HEK293 (cell line): ENCODE measurements around the gene GALNT9.

Experiments
- CTCF ChIA-PET: fragments of 350-600 bp; formaldehyde crosslinking; extraction: SDS; loops from one replicate; lab custom pipeline; 2021; ENCODE audit warnings: antibody characterized with exemption; lab: Yijun Ruan, JAX
- POLR2A ChIA-PET: fragments of 300-600 bp; formaldehyde crosslinking; extraction: SDS; loops from one replicate; lab custom pipeline; 2020; ENCODE audit warnings: antibody characterized with exemption, inconsistent platforms; lab: Yijun Ruan, JAX
- H3K27ac ChIP-seq: fragments of 200-500 bp; sonication (Bioruptor generic); 2 replicates; pipeline ENCODE4 v1.5.1; 2014; ENCODE audit warnings: low read depth, low read length, control low read depth, inconsistent platforms; ENCODE audit errors: extremely low read depth
- H3K36me3 ChIP-seq, 2 experiments: fragments of 200-500 bp in 1 of 2; sonication (Bioruptor generic) in 1 of 2; 1 replicate in 1 of 2; 2 replicates in 1 of 2; pipeline ENCODE4 v1.5.1; 2014 to 2017; ENCODE audit warnings: inconsistent platforms in 2 of 2, low read length in 2 of 2; ENCODE audit not compliant: control insufficient read depth in 2 of 2, insufficient read depth in 1 of 2
- H3K4me1 ChIP-seq: fragments of 200-500 bp; sonication (Bioruptor generic); 2 replicates; pipeline ENCODE4 v1.5.1; 2014; ENCODE audit warnings: mild to moderate bottlenecking, low read length, inconsistent platforms; ENCODE audit not compliant: control insufficient read depth, insufficient read depth
- H3K4me3 ChIP-seq: 2 replicates; pipeline ENCODE4 v1.5.1; 2011; ENCODE audit warnings: low read depth, mild to moderate bottlenecking, control low read depth, low read length, moderate library complexity
- H3K9me3 ChIP-seq: fragments of 200-500 bp; sonication (Bioruptor generic); 2 replicates; pipeline ENCODE4 v1.5.1; 2014; ENCODE audit warnings: low read depth, low read length, inconsistent platforms; ENCODE audit not compliant: control insufficient read depth, insufficient read depth
- ATF2 ChIP-seq: fragments of 450-650 bp; formaldehyde crosslinking; IDR thresholded peaks from 2 replicates; pipeline ENCODE4 v1.5.1; 2016; ENCODE audit warnings: missing biosample characterization, missing genetic modification characterization, low read depth
- GLIS2 ChIP-seq: fragments of 450-650 bp; formaldehyde crosslinking; IDR thresholded peaks from 2 replicates; pipeline ENCODE4 v1.5.1; 2016; ENCODE audit warnings: missing biosample characterization, missing genetic modification characterization
- OSR2 ChIP-seq: fragments of 450-650 bp; formaldehyde crosslinking; IDR thresholded peaks from 2 replicates; pipeline ENCODE4 v1.5.1; 2016; ENCODE audit warnings: missing biosample characterization, missing genetic modification characterization
- RBAK ChIP-seq: fragments of 450-650 bp; formaldehyde crosslinking; IDR thresholded peaks from 2 replicates; pipeline ENCODE4 v1.5.1; 2016; ENCODE audit warnings: missing biosample characterization, missing genetic modification characterization
- ZBTB7A ChIP-seq: fragments of 450-650 bp; formaldehyde crosslinking; IDR thresholded peaks from 2 replicates; pipeline ENCODE4 v1.5.1; 2016; ENCODE audit warnings: low read depth, missing biosample characterization, missing genetic modification characterization
- ZFP3 ChIP-seq: fragments of 450-650 bp; formaldehyde crosslinking; IDR thresholded peaks from 2 replicates; pipeline ENCODE4 v1.5.1; 2016; ENCODE audit warnings: low read depth, missing biosample characterization, missing genetic modification characterization
- ZNF114 ChIP-seq: fragments of 450-650 bp; formaldehyde crosslinking; IDR thresholded peaks from 2 replicates; pipeline ENCODE4 v1.5.0; 2017; ENCODE audit warnings: missing biosample characterization, missing genetic modification characterization
- ZNF16 ChIP-seq: fragments of 450-650 bp; formaldehyde crosslinking; IDR thresholded peaks from 2 replicates; pipeline ENCODE4 v1.5.1; 2016; ENCODE audit warnings: low read depth, missing biosample characterization, missing genetic modification characterization
- ZNF2 ChIP-seq: fragments of 450-650 bp; formaldehyde crosslinking; IDR thresholded peaks from 2 replicates; pipeline ENCODE4 v1.5.1; 2016; ENCODE audit warnings: missing biosample characterization, missing genetic modification characterization
- ZNF211 ChIP-seq: fragments of 450-650 bp; formaldehyde crosslinking; IDR thresholded peaks from 2 replicates; pipeline ENCODE4 v1.5.1; 2016; ENCODE audit warnings: low read depth, missing biosample characterization, missing genetic modification characterization
- ZNF223 ChIP-seq: fragments of 450-650 bp; formaldehyde crosslinking; IDR thresholded peaks from 2 replicates; pipeline ENCODE4 v1.5.1; 2016; ENCODE audit warnings: missing biosample characterization, missing genetic modification characterization
- ZNF248 ChIP-seq: fragments of 450-650 bp; formaldehyde crosslinking; IDR thresholded peaks from 2 replicates; pipeline ENCODE4 v1.5.1; 2017; ENCODE audit warnings: missing biosample characterization, missing genetic modification characterization
- ZNF311 ChIP-seq: fragments of 450-650 bp; formaldehyde crosslinking; IDR thresholded peaks from 2 replicates; pipeline ENCODE4 v1.5.1; 2017; ENCODE audit warnings: missing biosample characterization, missing genetic modification characterization, borderline replicate concordance
- ZNF623 ChIP-seq: fragments of 450-650 bp; formaldehyde crosslinking; IDR thresholded peaks from 2 replicates; pipeline ENCODE4 v1.5.1; 2016; ENCODE audit warnings: missing biosample characterization, missing genetic modification characterization
- ZNF629 ChIP-seq: fragments of 450-650 bp; formaldehyde crosslinking; IDR thresholded peaks from 2 replicates; pipeline ENCODE4 v1.5.1; 2017; ENCODE audit warnings: missing biosample characterization, missing genetic modification characterization
- ZNF670 ChIP-seq: fragments of 450-650 bp; formaldehyde crosslinking; IDR thresholded peaks from 2 replicates; pipeline ENCODE4 v1.5.1; 2016; ENCODE audit warnings: missing biosample characterization, missing genetic modification characterization, low read depth
- ZNF830 ChIP-seq: fragments of 450-650 bp; IDR thresholded peaks from 2 replicates; pipeline ENCODE4 v1.5.0; 2018; ENCODE audit warnings: missing biosample characterization, missing genetic modification characterization, low read depth, mild to moderate bottlenecking, moderate library complexity
- ZXDB ChIP-seq: fragments of 450-650 bp; formaldehyde crosslinking; IDR thresholded peaks from 2 replicates; pipeline ENCODE4 v1.5.1; 2016; ENCODE audit warnings: missing biosample characterization, missing genetic modification characterization
- TF ChIP-seq, protein P1 (sequence below): fragments of 450-650 bp; IDR thresholded peaks from 2 replicates; pipeline ENCODE4 v1.5.1; 2018; ENCODE audit warnings: missing biosample characterization, mild to moderate bottlenecking, missing genetic modification characterization
- TF ChIP-seq, protein P2 (sequence below): fragments of 450-650 bp; formaldehyde crosslinking; IDR thresholded peaks from 2 replicates; pipeline ENCODE4 v1.5.1; 2016; ENCODE audit warnings: missing biosample characterization, missing genetic modification characterization, borderline replicate concordance

The GALNT9 gene

DNA sequence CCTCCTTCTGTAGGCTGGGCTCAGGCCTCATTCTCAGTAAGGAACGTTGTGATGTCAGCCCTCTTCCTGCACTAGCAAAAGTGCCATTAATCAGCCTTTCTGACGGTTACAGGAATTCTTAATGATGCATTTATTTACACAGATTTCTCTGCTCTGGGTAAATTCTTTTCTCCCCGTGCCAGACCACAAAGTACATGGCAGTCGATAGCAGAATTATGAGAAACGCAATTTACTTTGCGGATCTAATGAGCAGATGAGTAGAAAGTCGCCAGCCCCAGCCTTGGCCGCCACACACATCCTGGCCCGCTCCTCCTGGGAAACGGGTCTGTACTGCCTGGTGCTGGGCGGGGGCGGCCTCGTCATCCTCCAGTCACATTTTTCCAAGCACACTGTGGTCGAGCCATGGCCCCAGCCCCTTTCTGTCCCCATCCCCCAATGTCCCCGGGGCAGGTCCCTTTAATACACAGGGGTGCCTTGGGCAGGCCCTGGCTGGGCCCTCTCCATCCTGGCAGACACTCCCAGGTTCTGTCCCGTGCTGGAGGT lies 159.2 kb downstream of the GALNT9 start (continued):
- TF ChIP-seq ATF2 (peak; percentile 48; the same call in 1 of the 2 replicates), ZNF223 (tag by site-specific recombination) (no peak), ZXDB (tag by site-specific recombination) (peak; percentile 20; the same call in 1 of the 2 replicates), ZNF670 (tag by site-specific recombination) (no peak), ZNF311 (tag by site-specific recombination) (no peak), ZNF248 (tag by site-specific recombination) (no peak), RBAK (no peak), ZNF114 (tag by site-specific recombination) (no peak), ZNF16 (tag by site-specific recombination) (no peak), ZFP3 (tag by site-specific recombination) (no peak), ZNF2 (no peak), ZNF211 (tag by site-specific recombination) (no peak), ZBTB7A (no peak), OSR2 (tag by site-specific recombination) (peak; percentile 63), ZNF629 (tag by site-specific recombination) (peak; percentile 92), ZNF830 (tag by site-specific recombination) (no peak)
- TF ChIP-seq, protein P1, sequence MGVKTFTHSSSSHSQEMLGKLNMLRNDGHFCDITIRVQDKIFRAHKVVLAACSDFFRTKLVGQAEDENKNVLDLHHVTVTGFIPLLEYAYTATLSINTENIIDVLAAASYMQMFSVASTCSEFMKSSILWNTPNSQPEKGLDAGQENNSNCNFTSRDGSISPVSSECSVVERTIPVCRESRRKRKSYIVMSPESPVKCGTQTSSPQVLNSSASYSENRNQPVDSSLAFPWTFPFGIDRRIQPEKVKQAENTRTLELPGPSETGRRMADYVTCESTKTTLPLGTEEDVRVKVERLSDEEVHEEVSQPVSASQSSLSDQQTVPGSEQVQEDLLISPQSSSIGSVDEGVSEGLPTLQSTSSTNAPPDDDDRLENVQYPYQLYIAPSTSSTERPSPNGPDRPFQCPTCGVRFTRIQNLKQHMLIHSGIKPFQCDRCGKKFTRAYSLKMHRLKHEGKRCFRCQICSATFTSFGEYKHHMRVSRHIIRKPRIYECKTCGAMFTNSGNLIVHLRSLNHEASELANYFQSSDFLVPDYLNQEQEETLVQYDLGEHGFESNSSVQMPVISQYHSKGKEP (tag by site-specific recombination): peak; percentile 84
- TF ChIP-seq, protein P2, sequence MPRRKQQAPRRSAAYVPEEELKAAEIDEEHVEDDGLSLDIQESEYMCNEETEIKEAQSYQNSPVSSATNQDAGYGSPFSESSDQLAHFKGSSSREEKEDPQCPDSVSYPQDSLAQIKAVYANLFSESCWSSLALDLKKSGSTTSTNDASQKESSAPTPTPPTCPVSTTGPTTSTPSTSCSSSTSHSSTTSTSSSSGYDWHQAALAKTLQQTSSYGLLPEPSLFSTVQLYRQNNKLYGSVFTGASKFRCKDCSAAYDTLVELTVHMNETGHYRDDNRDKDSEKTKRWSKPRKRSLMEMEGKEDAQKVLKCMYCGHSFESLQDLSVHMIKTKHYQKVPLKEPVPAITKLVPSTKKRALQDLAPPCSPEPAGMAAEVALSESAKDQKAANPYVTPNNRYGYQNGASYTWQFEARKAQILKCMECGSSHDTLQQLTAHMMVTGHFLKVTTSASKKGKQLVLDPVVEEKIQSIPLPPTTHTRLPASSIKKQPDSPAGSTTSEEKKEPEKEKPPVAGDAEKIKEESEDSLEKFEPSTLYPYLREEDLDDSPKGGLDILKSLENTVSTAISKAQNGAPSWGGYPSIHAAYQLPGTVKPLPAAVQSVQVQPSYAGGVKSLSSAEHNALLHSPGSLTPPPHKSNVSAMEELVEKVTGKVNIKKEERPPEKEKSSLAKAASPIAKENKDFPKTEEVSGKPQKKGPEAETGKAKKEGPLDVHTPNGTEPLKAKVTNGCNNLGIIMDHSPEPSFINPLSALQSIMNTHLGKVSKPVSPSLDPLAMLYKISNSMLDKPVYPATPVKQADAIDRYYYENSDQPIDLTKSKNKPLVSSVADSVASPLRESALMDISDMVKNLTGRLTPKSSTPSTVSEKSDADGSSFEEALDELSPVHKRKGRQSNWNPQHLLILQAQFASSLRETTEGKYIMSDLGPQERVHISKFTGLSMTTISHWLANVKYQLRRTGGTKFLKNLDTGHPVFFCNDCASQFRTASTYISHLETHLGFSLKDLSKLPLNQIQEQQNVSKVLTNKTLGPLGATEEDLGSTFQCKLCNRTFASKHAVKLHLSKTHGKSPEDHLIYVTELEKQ (tag by site-specific recombination): peak; percentile 73
- TF ChIP-seq, all 188 proteins: peak for 42

GRCh38 chr12:132169376-132169775 lies 160.0 kb downstream of the GALNT9 start:
- TF ChIP-seq GLIS2 (tag by site-specific recombination) (peak; percentile 49; the same call in 1 of the 2 replicates), ZNF623 (tag by site-specific recombination) (no peak)
- POLR2A ChIA-PET: no interaction called here
- Histone ChIP-seq H3K4me3 (no peak overlapping the region), H3K27ac (no peak overlapping the region; the same call in 1 of the 2 replicates), H3K4me1 (peaks cover 6% of the 10 kb centered on the region), H3K36me3 (no peaks in the 10 kb centered on the region), H3K9me3 (no peaks in the 10 kb centered on the region)
- CTCF ChIA-PET: no interaction called here
